Astrocyte (in vitro differentiated cells and primary cell): ENCODE results near the gene PAPPA2. TPM values are rescaled to one million over a fixed set of nuclear protein-coding genes. Genes with fewer than 3 reads are reported as not detected.

ENCODE experiments used
- DNase-seq: peaks from one replicate; pipeline ENCODE4 v3.0.0-alpha.2; 2010; ENCODE audit warnings: low read depth
- FAIRE-seq: peaks from 2 replicates; lab custom pipeline; 2011; peaks lifted over from hg19 to GRCh38; lab: Jason Lieb, UNC
- H2AFZ ChIP-seq: 2 replicates; pipeline ENCODE4 v1.6.0; 2012; ENCODE audit warnings: low read depth, low read length, inconsistent platforms
- H3K27ac ChIP-seq: 2 replicates; pipeline ENCODE4 v1.5.1; 2011; ENCODE audit warnings: low read depth, low read length, inconsistent platforms
- H3K27me3 ChIP-seq: 2 replicates; pipeline ENCODE4 v1.6.0; 2011; ENCODE audit warnings: low read length, inconsistent platforms; ENCODE audit not compliant: insufficient read depth
- H3K36me3 ChIP-seq: 2 replicates; pipeline ENCODE4 v1.5.1; 2011; ENCODE audit warnings: low read length, inconsistent platforms; ENCODE audit not compliant: insufficient read depth
- H3K4me1 ChIP-seq: 2 replicates; pipeline ENCODE4 v1.5.1; 2011; ENCODE audit warnings: low read length, inconsistent platforms; ENCODE audit not compliant: insufficient read depth
- H3K4me2 ChIP-seq: 2 replicates; pipeline ENCODE4 v1.6.0; 2012; ENCODE audit warnings: low read length, inconsistent platforms
- H3K4me3 ChIP-seq: 2 replicates; pipeline ENCODE4 v1.5.1; 2011; ENCODE audit warnings: low read depth, mild to moderate bottlenecking, low read length, inconsistent platforms; ENCODE audit not compliant: insufficient read depth
- H3K79me2 ChIP-seq: 2 replicates; pipeline ENCODE4 v1.6.0; 2012; ENCODE audit warnings: mild to moderate bottlenecking, low read length, inconsistent platforms; ENCODE audit not compliant: insufficient read depth
- H3K9ac ChIP-seq: 2 replicates; pipeline ENCODE4 v1.6.0; 2012; ENCODE audit warnings: mild to moderate bottlenecking, low read length, inconsistent platforms
- H3K9me3 ChIP-seq: 2 replicates; pipeline ENCODE4 v1.5.1; 2012; ENCODE audit warnings: low read depth, mild to moderate bottlenecking, low read length, inconsistent platforms; ENCODE audit not compliant: insufficient read depth
- H4K20me1 ChIP-seq: 2 replicates; pipeline ENCODE4 v1.6.0; 2012; ENCODE audit warnings: low read length, inconsistent platforms; ENCODE audit not compliant: insufficient read depth
- H3K27ac Mint-ChIP-seq: one replicate; pipeline ENCODE4 v1.8.0; 2021; ENCODE audit warnings: mild to moderate bottlenecking, mixed read lengths; ENCODE audit not compliant: unreplicated experiment
- H3K27me3 Mint-ChIP-seq: one replicate; pipeline ENCODE4 v1.8.0; 2021; ENCODE audit warnings: low read depth, mixed read lengths; ENCODE audit not compliant: unreplicated experiment
- H3K36me3 Mint-ChIP-seq: one replicate; pipeline ENCODE4 v1.8.0; 2021; ENCODE audit warnings: low read depth, mixed read lengths; ENCODE audit not compliant: unreplicated experiment
- H3K4me1 Mint-ChIP-seq: one replicate; pipeline ENCODE4 v1.8.0; 2021; ENCODE audit warnings: low read depth, mixed read lengths; ENCODE audit not compliant: unreplicated experiment
- H3K4me3 Mint-ChIP-seq: one replicate; pipeline ENCODE4 v1.8.0; 2021; ENCODE audit warnings: mild to moderate bottlenecking, moderate library complexity, mixed read lengths; ENCODE audit not compliant: unreplicated experiment
- H3K9me3 Mint-ChIP-seq: one replicate; pipeline ENCODE4 v1.8.0; 2021; ENCODE audit warnings: mild to moderate bottlenecking, mixed read lengths; ENCODE audit not compliant: unreplicated experiment
- CTCF ChIP-seq: IDR thresholded peaks from 2 replicates; pipeline ENCODE4 v1.5.1; 2011; ENCODE audit warnings: low read depth, mild to moderate bottlenecking, inconsistent platforms, low read length, moderate library complexity; ENCODE audit not compliant: insufficient read depth
- EZH2 ChIP-seq: IDR thresholded peaks from 2 replicates; pipeline ENCODE4 v1.6.1; 2012; ENCODE audit warnings: mild to moderate bottlenecking, low read length, inconsistent platforms; ENCODE audit not compliant: insufficient read depth
- total RNA-seq: library from RNA; stranded (reverse); gene quantifications from 2 replicates; pipeline ENCODE4 v1.2.1, GENCODE V29; 2021

The PAPPA2 gene
- total RNA-seq, 1 donor from 2014 or later: 19.0 TPM

- H3K4me1 Mint-ChIP-seq: peaks cover 29% of the 10 kb centered on the region
- Histone ChIP-seq H3K27ac (no peak overlapping the region), H3K9ac (no peak overlapping the region), H3K4me2 (no peak overlapping the region), H3K9me3 (no peaks in the 10 kb centered on the region), H2AFZ (no peak overlapping the region), H3K4me3 (no peak overlapping the region), H3K79me2 (no peaks in the 10 kb centered on the region), H4K20me1 (no peaks in the 10 kb centered on the region), H3K27me3 (no peaks in the 10 kb centered on the region), H3K4me1 (no peaks in the 10 kb centered on the region), H3K36me3 (no peaks in the 10 kb centered on the region)
- H3K36me3 Mint-ChIP-seq: no peaks in the 10 kb centered on the region
- peaks cover 3% of the 10 kb centered on the region for H3K9me3 Mint-ChIP-seq
- H3K27me3 Mint-ChIP-seq: peaks cover 4% of the 10 kb centered on the region
- H3K27ac Mint-ChIP-seq: peak overlapping the region; percentile 96
- DNase-seq (peak; percentile 35), FAIRE-seq (no peak)
- TF ChIP-seq EZH2 (no peak), CTCF (no peak)
- no peak overlapping the region for H3K4me3 Mint-ChIP-seq
These were observed 54.5 kb downstream of the PAPPA2 start for GRCh38 chr1:176517484-176517883.

GRCh38 chr1:176521211-176521610, 58.2 kb downstream of the PAPPA2 start:
- no peaks in the 10 kb centered on the region for H3K9me3 ChIP-seq
- TF ChIP-seq CTCF: no peak
- no peak for TF ChIP-seq EZH2
- H3K79me2 ChIP-seq: no peaks in the 10 kb centered on the region
- no peak overlapping the region for H3K27ac Mint-ChIP-seq
- no peaks in the 10 kb centered on the region for H3K36me3 Mint-ChIP-seq
- H3K9ac ChIP-seq: no peak overlapping the region
- no peaks in the 10 kb centered on the region for H3K9me3 Mint-ChIP-seq
- no peak overlapping the region for H2AFZ ChIP-seq
- H3K27ac ChIP-seq: no peak overlapping the region
- H3K4me3 Mint-ChIP-seq: no peak overlapping the region
- no peak overlapping the region for H3K4me2 ChIP-seq
- no peaks in the 10 kb centered on the region for H3K36me3 ChIP-seq
- FAIRE-seq (no peak), DNase-seq (no peak)
- H3K27me3 ChIP-seq: no peaks in the 10 kb centered on the region
- peaks cover 14% of the 10 kb centered on the region for H3K4me1 Mint-ChIP-seq
- no peaks in the 10 kb centered on the region for H4K20me1 ChIP-seq
- H3K27me3 Mint-ChIP-seq: peaks cover 4% of the 10 kb centered on the region
- no peaks in the 10 kb centered on the region for H3K4me1 ChIP-seq
- H3K4me3 ChIP-seq: no peak overlapping the region

GRCh38 chr1:176522310-176522845, 59.4 kb downstream of the PAPPA2 start:
- Histone ChIP-seq H3K79me2 (no peaks in the 10 kb centered on the region), H3K27me3 (no peaks in the 10 kb centered on the region), H3K27ac (no peak overlapping the region), H3K4me2 (no peak overlapping the region), H4K20me1 (no peaks in the 10 kb centered on the region), H3K4me3 (no peak overlapping the region), H3K36me3 (no peaks in the 10 kb centered on the region), H3K9me3 (no peaks in the 10 kb centered on the region), H3K9ac (no peak overlapping the region), H3K4me1 (no peaks in the 10 kb centered on the region), H2AFZ (no peak overlapping the region)
- no peak overlapping the region for H3K4me3 Mint-ChIP-seq
- TF ChIP-seq CTCF (no peak), EZH2 (no peak)
- H3K27me3 Mint-ChIP-seq: peaks cover 6% of the 10 kb centered on the region
- H3K27ac Mint-ChIP-seq: no peak overlapping the region
- DNase-seq: no peak
- no peak for FAIRE-seq
- peaks cover 8% of the 10 kb centered on the region for H3K4me1 Mint-ChIP-seq
- no peaks in the 10 kb centered on the region for H3K9me3 Mint-ChIP-seq
- no peaks in the 10 kb centered on the region for H3K36me3 Mint-ChIP-seq
